Esophagus mucosa (tissue), 1 donor: ENCODE measurements around the gene COX6A2. TPM values are rescaled to one million over a fixed set of nuclear protein-coding genes. Genes with fewer than 3 reads are reported as not detected.
"Not testable (repeated sequence)": the region's sequence is repeated elsewhere in the genome, so short reads cannot be mapped to it uniquely, and the experiment has no call there.

Source experiments
- ATAC-seq: fragments of 200-7000 bp; cut with Tn5 transposase; one replicate; pipeline ENCODE4 v1.9.1; 2020
- total RNA-seq: library from RNA; stranded (reverse); gene quantifications from one replicate; pipeline ENCODE4 v1.2.4, GENCODE V29; 2023
- donor health status: DM: yes; HTN: yes; CAD: no.

Gene COX6A2
- total RNA-seq, 1 donor from 2014 or later: 0.48 TPM

DNA sequence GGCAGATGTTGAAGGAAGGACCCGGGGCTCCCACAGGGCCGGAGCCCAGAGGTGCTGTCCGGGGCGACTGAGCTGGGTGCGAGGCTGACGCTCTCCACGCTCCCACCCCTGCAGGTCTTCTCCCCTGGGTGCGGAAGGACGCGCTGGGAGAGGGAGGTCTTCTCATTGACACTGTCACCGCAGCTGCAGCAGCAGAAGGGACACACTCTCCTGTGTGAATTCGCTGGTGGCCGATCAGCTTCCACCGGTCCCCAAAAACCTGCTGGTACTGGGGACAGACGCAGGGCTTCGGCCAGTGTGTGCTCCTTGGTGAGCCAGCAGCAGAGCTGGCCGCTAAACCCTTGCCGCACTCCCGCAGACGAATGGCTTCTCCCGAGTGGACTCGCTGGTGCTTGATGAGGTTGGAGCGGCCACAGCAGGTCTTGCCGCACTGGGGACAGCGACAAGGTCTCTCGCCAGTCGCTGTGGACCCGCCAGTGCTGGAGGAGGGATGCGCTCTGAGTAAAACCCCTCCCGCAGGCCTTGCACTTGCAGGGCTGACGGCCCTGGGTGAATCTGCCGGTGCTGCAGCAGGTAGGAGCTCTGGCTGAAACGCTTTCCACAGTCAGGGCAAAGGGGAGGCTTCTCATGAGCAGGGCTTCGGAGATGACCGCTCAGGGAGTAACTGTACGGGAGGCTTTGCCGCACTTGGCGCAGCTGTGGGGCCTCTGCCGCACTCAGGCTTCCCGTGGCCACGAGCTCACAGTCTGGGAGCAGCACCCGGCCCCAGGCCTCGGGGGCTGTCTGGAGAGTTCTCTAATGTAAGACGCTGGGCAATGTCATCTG, 8.3 kb upstream of the COX6A2 start:
- ATAC-seq: peak; percentile 7

DNA sequence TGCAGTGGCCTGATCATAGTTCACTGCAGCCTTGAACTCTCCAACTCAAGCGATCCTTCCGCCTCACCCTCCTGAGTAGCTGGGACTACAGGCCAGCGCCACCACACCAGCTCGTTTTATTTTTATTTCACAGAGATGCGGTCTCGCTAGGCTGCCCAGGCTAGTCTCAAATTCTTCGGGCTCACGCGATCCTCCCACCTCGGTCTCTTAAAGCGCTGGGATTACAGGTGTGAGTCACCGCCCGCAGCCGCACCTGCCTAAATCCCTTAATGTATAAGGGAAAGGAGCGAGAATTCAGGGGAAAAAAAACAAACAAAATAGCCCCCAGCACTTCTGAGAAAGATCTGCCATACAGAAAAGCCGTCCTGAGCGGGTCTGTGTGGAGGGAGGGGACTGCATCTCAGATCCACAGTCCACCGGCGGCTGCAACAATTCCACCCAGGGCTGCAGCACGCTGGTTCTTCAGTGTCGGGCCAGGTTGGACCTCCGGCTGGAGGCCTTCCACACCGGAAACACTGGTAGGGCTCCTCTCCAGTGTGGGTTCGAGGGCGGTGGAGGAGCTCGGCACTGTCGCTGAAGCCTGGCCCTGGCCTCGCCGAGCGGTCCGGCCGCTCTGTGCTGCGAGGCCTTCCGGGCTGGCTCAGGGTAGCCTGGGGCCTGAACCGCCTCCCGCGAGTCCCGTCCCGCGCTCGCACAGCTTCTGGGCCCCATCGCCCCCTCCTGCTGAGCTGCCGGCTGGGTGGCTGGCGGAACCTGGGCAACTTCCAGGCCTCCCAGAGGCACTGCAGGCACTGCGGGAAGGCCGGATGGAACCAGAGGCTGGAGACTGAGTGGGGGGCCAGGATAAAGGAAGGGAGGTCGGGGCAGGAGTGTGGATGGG, 7.4 kb upstream of the COX6A2 start:
- ATAC-seq: peak; percentile 87

DNA sequence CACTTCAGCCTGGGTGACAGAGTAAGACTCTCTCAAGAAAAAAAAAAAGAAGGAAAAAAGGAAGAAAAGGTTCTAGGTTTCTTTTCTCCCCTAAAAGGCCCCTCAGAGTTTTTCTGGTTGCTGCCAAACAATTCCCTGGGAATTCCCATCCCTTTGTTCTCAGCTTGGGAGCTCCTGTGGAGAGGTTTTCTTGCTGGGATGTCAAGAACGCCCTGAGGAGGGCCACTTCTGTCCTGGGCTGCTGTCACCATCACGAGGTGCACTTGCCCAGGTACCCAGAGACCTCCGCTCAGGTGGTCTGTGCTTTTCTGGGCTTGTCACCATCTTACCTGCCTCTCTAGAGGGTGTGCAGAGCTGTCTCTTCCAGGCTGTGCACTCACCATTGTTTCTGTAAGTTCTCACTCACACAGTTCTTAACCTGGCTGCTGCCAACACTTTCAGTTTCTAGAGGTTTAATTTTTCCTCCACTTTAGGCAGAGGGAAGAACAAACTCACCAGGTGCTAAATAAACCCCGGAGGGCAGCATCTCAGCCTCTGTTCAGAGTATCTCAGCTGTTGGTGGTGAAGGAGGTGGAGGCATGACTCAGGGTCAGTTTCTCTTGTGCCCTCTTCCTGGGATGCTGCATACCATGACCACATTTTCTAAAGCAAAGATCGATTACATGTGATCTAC, 2.4 kb upstream of the COX6A2 start:
- no peak for ATAC-seq

DNA sequence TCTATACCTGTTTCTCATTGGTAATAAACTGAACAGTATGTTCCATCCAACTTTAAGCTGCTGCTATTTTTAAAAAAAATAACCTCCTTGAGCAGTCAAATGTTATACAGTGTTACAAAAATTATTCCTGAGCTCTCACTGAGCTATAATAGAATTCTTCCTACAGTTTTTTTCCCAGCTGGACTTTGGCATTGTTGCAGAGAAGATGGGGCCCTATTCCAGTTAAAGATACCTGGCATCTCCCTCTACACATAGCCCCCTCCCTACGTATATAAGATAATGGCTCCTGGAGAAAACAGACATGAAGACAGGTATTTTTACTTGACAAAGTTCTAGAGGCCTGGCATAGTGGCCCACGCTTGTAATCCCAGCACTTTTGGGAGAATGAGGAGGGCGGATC, 1.6 kb upstream of the COX6A2 start:
- no peak for ATAC-seq

DNA sequence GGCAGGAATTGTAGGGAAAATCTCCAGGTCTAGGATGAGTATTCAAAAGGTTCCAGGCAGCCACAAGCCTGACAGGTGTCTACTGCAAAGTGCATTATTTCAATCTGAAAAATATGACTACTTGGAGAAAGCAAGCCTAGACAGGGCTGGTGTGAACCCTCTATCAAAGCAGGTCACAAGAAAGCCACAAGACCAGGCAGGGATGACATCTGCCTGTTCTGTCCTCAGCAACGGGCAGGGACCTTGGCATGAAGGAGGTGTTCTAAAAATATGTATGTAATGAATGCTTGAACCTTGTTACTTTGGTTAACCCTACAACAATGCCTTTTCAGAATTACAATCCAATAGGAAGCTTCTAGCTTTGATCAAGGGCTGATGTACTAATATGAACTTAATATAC, 1.2 kb upstream of the COX6A2 start:
- ATAC-seq: no peak

DNA sequence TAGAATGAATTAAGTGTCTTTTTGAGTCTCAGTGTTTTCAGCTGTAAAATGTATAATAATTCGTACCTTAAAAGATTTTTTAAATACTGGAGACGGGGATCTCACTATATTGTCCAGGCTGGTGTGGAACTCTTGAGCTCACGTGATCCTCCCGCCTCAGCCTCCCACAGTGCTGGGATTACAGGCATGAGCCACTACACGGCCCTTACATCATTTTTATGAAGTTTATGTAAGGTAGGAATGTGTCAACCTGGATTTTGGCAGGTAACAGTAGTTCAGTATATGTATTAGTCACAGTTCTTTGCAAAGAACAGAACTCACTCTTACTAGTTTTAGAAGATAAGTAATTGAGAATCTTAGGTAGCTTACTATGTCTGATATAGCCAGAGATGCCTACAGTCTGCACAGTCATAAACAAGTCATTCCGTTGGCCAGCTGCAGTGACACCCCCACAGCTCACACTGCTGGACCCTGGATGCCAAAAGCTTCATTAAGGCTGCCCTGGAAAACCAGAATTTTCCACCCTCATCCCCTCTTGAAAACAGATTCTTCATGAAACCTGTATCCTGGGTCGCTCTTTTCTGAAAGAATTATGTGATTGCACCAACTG, 583 bp upstream of the COX6A2 start:
- peak; percentile 78 for ATAC-seq

DNA sequence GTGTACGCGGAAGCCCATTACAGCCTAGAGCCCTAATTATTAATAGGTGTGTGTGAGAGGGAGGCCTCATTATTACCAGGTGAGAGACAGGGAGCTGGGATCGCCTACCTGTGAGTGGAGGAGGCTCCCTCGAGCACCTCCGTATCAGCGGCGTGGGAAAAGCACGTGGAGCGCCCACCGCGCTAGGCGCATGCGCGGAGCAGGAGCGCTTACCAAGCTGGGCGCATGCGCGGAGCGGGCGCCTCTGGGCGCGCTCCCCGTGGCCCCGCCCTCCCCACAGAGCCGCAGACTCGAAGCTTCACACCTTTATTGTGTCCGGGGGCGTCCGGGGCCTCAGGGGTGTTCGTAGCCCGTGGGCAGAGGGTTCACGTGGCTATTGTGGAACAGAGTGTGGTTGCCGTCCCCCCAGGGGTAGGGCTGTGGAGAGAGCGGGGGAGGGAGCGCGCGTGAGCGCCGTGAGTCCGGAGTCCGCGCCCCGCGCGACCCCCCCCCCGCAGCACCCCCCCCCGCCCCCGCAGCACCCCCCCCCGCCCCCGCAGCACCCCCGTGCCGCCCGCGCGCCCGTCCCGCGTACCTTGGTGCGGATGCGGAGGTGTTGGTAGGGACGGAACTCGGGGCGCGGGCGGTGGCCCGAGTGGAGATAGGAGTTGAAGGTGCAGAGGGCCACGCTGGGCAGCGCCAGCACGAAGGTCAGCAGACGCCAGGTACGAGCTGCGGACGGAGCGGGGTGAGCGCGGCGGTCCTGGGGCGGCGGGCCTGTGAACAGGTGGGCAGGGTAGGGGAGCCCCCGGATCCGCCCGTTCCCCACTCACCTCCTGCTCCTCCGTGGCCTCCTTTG, 500 bp downstream of the COX6A2 start:
- peak; percentile 19 for ATAC-seq

DNA sequence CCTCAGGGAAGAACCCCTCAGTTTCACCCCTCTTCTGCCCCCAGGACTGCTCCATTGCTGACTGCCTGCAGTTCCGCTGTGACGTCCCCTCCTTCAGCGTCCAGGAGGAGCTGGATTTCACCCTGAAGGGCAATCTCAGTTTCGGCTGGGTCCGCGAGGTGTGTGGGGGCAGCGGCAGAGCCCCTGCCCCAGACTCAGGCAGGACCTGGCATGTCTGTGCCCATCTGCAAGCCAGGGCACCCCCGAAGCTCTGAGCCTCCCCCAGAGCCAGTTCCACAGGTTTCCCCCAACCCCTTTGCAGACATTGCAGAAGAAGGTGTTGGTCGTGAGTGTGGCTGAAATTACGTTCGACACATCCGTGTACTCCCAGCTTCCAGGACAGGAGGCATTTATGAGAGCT, 4.4 kb downstream of the COX6A2 start:
- no peak for ATAC-seq

DNA sequence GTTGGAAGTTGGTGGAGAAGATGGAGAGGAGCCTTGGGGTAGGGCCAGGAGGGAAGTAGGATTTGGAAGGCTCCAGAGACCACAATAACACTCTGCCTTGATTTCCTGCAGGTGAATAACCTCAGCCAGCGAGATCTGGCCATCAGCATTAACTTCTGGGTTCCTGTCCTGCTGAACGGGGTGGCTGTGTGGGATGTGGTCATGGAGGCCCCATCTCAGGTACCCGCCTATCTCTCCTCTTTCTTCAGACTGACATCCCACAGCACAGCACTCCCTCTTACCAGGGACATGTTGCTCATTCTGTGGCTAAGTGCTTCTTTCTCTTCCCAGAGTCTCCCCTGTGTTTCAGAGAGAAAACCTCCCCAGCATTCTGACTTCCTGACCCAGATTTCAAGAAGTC, 4.9 kb downstream of the COX6A2 start:
- no peak for ATAC-seq

DNA sequence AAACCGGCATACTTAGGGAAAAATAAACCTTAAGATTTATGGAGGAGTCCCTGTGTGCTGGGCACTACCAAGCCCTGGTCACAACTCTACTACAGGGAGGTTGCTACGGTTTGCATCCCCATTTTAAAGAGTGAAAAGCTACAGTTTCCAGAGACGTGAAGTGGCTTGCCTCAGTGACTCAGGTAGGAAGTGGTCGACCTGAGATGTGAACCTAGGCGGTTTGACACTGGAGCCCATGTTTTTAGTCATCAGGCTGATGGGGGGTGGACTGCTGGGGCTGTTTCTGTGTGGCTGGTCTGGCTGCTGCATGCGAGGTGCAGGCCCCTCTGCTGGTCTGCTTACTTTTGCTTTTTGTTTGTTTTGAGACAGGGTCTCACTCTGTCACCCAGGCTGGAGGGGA, 6.6 kb downstream of the COX6A2 start:
- ATAC-seq: no peak

DNA sequence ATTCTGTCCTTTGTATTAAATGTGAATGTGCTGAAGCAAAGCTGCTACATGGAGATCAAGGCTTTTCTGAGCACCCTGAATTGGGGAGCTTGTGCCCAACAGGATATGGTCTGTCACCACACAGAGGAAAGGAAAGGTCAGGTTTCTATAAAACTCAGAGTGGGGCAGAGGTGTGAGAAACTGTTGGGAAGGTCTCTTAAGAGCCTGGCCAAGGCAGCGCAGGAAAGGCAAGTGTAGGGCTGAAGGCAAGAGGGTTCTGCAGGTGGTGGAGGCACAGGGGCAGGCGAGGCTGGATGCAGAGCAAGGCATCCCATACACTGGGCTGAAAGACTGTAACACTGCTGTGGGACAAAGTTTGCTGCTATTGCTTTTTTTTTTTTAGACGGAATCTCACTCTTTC, 8.1 kb downstream of the COX6A2 start:
- no peak for ATAC-seq

DNA sequence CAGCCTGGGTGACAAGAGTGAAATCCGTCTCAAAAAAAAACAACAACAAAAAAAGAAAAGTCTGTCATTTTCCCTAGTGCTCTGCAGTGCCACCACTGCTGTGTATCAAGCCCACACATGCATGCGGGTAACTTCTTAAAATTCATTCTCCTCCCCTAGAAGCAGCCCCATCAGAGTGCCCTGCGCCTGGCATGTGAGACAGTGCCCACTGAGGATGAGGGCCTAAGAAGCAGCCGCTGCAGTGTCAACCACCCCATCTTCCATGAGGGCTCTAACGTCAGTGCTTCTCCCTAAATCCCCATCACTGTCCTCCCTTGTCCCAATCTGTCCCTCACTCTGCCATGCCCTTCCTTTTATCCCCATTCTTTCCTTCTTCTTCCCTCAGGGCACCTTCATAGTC, 10.2 kb downstream of the COX6A2 start:
- no peak for ATAC-seq

DNA sequence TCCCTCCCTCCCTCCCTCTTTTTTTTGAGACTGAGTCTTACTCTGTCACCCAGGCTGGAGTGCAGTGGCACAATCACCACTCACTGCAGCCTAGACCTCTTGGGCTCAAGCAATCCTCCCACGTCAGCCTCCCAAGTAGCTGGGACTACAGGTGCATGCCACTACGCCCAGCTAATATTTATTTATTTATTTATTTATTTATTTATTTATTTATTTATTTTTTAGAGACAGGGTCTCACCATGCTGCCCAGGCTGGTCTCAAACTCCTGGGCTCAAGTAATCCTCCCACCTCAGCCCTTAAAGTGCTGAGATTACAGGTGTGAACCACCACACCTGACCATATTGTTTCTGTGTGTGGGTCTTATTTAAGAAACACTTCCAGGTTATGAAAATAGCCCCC, 11.1 kb downstream of the COX6A2 start:
- not testable (repeated sequence) for ATAC-seq

DNA sequence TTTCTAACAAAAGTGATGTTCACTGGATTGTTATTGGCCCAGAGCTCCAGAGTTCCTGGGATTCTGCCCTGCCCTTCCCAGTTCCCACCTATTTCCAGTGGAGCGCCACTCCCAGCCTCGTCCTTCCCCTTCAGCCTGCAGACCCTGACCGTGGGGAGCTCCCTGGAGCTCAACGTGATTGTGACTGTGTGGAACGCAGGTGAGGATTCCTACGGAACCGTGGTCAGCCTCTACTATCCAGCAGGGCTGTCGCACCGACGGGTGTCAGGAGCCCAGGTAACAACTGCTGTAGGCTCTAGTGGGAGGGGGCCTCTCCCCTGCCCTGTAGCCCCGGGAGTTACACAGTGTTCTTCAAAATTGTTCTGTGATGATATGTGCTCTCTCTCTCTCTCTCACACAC, 11.8 kb downstream of the COX6A2 start:
- no peak for ATAC-seq

DNA sequence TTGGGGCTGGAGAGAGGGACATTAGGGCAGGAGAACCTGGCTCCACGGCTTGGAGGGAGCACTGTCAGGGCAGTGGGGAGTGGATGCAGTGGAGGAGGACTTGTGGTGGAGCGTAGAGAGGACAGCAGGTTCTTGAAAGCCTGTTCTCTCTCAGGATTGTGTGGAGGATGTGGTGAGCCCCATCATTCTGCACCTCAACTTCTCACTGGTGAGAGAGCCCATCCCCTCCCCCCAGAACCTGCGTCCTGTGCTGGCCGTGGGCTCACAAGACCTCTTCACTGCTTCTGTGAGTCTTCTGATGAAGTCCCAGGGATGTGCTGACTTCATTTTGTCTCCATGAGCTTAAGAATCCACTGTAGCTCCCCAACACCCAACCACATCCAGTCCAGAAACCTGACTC, 13.5 kb downstream of the COX6A2 start:
- ATAC-seq: no peak

DNA sequence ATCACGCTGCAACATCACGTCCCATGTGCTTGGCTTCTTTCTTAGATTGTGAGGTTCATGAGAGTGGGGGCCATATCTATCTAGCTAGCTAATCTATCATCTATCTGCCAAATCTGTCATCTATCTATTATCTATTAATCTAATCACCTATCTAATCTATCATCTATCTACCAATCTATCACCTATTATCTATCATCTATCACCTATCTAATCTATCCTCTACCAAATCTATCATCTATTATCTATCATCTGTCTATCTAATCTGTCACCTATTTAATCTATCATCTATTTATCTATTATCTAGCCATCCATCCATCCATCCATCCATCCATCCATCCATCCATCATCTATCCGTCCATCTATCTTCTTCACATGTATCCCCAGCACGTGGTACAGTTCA, 14.2 kb downstream of the COX6A2 start:
- no peak for ATAC-seq

DNA sequence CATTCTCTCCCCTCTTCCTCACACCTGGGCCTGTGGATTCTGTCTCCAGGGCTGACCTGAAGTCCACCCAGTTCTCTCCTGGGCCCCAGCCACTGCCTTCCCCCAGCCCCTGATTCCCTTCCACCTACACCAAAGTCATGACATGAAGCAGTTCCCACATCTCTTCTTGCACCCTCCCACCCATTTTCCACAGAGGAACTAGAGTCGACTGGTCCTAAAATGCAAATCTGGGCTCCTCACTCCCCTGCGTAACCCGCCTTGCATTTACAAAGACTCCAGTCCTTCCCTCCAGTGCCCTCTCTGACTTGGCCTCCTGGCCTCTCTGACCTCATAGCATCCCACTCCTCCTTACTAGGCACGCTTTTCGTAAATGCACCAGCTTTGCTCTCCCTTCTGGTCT, 14.8 kb downstream of the COX6A2 start:
- no peak for ATAC-seq

DNA sequence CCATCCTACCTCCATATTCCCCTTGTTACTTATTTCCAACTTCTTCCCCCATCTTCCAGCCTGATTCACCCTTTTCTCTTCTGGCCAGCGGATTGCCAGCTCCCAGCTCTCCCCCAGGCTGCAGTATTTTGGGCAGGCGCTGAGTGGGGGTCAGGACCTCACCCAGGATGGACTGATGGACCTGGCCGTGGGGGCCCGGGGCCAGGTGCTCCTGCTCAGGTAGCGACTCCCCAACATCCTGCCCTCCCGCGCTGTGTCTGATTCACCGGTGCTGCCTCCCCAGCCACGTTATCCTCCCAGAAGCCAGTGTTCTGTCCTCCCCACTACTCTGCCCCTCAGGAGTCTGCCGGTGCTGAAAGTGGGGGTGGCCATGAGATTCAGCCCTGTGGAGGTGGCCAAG, 15.4 kb downstream of the COX6A2 start:
- no peak for ATAC-seq

DNA sequence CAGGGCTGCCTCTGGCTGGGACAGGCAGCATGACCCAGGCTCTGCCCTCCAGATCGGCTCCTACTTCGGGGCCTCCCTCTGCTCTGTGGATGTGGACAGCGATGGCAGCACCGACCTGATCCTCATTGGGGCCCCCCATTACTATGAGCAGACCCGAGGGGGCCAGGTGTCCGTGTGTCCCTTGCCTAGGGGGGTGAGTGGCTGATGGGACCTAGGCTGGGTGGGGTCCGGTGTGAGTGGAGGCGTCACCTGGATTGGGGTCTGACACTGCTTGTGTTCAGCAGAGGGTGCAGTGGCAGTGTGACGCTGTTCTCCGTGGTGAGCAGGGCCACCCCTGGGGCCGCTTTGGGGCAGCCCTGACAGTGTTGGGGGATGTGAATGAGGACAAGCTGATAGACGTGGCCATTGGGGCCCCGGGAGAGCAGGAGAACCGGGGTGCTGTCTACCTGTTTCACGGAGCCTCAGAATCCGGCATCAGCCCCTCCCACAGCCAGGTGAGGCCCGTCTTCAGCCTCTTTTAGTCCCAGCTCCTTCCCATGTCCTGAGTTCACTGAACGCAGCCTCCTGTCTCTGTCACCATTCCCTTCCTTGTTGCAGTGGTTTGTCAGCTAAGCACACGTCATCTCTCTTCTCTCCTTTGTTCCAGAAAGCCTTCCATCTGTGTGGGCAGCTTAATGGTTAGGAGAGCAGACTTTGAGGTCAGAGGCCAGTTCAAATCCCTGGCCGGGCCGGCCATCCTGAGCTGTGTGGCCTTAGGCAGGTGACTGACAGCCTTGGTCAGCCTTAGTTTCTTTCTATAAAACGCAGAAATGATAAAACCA, 16.9 kb downstream of the COX6A2 start:
- no peak for ATAC-seq

DNA sequence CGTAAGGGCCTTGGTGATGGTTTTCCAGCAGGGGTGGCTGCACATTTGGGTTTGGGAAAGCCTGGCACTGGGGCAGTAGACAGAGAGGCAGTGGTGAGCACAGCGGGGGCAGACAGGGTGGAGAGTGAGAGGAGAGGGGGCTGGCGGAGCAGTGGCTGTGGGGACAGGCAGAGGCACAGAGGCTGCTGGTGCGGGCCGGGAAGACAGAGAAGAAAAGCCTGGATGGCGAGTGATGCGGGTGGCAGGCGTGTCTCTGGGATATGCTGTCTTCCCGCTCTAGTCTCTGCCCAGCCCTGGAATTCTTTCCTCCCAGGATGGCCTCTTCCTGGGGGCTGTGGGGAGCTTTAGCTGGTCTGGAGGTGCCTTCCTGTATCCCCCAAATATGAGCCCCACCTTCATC, 18.1 kb downstream of the COX6A2 start:
- no peak for ATAC-seq

DNA sequence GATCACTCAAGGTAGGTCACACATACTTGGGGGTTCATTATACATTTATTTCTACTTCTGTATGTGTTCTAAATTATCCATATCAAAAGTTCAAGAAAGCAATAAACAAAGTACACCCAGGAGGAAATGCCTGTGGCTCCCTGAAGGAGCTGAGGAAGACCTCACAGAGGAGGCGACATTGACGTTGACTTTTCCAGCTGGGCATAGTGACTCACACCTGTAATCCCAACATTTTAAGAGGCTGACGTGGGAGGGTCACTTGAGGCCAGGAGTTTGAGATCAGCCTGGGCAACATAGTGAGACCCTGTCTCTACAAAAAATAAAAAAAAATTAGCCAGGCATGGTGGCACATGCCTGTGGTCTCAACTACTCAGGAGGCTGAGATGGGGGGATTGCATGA, 18.7 kb downstream of the COX6A2 start:
- no peak for ATAC-seq
